Raji (cell line): ENCODE results near the gene LYG2.

Experiments
- POLR2A ChIP-seq: IDR thresholded peaks from 2 replicates; pipeline ENCODE4 v1.6.1; 2011; ENCODE audit warnings: low read depth, low read length, control low read depth; ENCODE audit not compliant: insufficient read depth

Gene LYG2

GRCh38 chr2:99217929-99218501 lies 37.5 kb downstream of the LYG2 start:
- no peak for TF ChIP-seq POLR2A

- no peak for TF ChIP-seq POLR2A
Observed at GRCh38 chr2:99216096-99216495, 39.4 kb downstream of the LYG2 start.

- no peak for TF ChIP-seq POLR2A
Observed at GRCh38 chr2:99205491-99205890, 50.0 kb downstream of the LYG2 start.

- no peak for TF ChIP-seq POLR2A
Observed at GRCh38 chr2:99201959-99202678, 53.3 kb downstream of the LYG2 start.

GRCh38 chr2:99200076-99200800 lies 55.2 kb downstream of the LYG2 start:
- TF ChIP-seq POLR2A, result no peak

- no peak for TF ChIP-seq POLR2A
Observed at GRCh38 chr2:99198103-99198841, 57.2 kb downstream of the LYG2 start.
